PC-9 (cell line): Measurements from ENCODE around the gene DPYSL4.

ENCODE experiments used
- CTCF ChIP-seq: fragments of 200-600 bp; sonication (generic); conservative IDR thresholded peaks from 2 replicates; pipeline ENCODE4 v1.6.1; 2017; ENCODE audit warnings: mixed run types, antibody characterized with exemption, mild to moderate bottlenecking, moderate library complexity
- EZH2 ChIP-seq: fragments of 200-600 bp; sonication (generic); IDR thresholded peaks from 2 replicates; pipeline ENCODE4 v1.8.0; 2017; ENCODE audit warnings: antibody characterized with exemption, low read depth

- no peak for TF ChIP-seq CTCF
- TF ChIP-seq EZH2, result no peak
Measured at GRCh38 chr10:132151951-132152505, 34.7 kb upstream of the DPYSL4 start.
